ENCODE results near the gene CDC42EP5.

The CDC42EP5 gene

GRCh38 chr19:54475706-54476105 lies 2.6 kb upstream of the CDC42EP5 start:
- Histone ChIP-seq H3K79me2 (ENCODE audit: insufficient read depth, low read depth) (no peaks in the 10 kb centered on the region), H3K27me3 (ENCODE audit: insufficient read depth, low read depth) (peaks cover 42% of the 10 kb centered on the region; the same call in 1 of the 2 replicates), H3K27ac (no peak overlapping the region)

DNA sequence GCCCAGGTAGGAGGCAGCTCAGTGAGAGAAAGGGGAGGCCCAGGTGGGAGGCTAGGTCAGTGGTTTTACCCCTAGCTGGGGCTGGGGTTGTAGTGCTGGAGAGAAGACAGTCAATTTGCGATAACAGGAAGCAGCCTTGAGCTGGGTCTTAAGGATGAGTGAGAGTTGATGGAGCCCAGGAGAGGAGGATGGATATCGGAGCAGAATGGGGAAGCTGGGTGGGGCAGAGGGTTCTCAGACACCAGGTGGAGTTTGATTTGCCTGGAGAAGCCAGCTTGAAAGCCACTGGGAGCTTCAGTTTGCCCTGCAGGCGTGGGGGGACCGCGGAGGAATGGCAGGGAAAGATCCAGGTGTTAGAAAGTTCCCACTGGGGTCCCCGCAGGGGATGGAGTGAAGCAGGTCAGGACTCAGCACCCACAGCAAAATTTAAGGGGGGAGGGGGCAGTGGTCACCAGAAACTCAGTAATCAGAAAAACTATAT lies 836 bp upstream of the CDC42EP5 start:
- Histone ChIP-seq H3K4me1 (ENCODE audit: low read depth, poor library complexity, severe bottlenecking) (no peaks in the 10 kb centered on the region), H3K27ac (no peak overlapping the region), H3K4me2 (no peak overlapping the region), H3K36me3 (ENCODE audit: insufficient read depth) (no peaks in the 10 kb centered on the region), H3K79me2 (ENCODE audit: insufficient read depth, low read depth) (no peaks in the 10 kb centered on the region), H3K27me3 (ENCODE audit: insufficient read depth, low read depth) (peaks cover 51% of the 10 kb centered on the region), H4K20me1 (ENCODE audit: insufficient read depth) (no peaks in the 10 kb centered on the region), H3K9ac (no peak overlapping the region), H3K4me3 (IDR thresholded peaks at IDR 0.05; ENCODE audit: insufficient read depth, low read depth, low read length) (no peak overlapping the region), H2AFZ (ENCODE audit: low read depth) (no peak overlapping the region)
- no peak for TF ChIP-seq CTCF (conservative IDR thresholded peaks at IDR 0.05; ENCODE audit: low read depth, low read length)

More at GRCh38 chr19:54475706-54476105, 2.6 kb upstream of the CDC42EP5 start:
- H2AFZ ChIP-seq (ENCODE audit: low read depth): no peak overlapping the region
- no peak for TF ChIP-seq CTCF (conservative IDR thresholded peaks at IDR 0.05; ENCODE audit: low read depth, low read length)
- no peak overlapping the region for H3K9ac ChIP-seq
- no peaks in the 10 kb centered on the region for H4K20me1 ChIP-seq (ENCODE audit: insufficient read depth)
- no peaks in the 10 kb centered on the region for H3K36me3 ChIP-seq (ENCODE audit: insufficient read depth)
- no peak overlapping the region for H3K4me3 ChIP-seq (IDR thresholded peaks at IDR 0.05; ENCODE audit: insufficient read depth, low read depth, low read length)
- no peak overlapping the region for H3K4me2 ChIP-seq
- H3K4me1 ChIP-seq (ENCODE audit: low read depth, poor library complexity, severe bottlenecking): no peaks in the 10 kb centered on the region

- H3K36me3 ChIP-seq (ENCODE audit: insufficient read depth): no peaks in the 10 kb centered on the region
- H3K4me3 ChIP-seq (IDR thresholded peaks at IDR 0.05; ENCODE audit: insufficient read depth, low read depth, low read length): no peak overlapping the region
- no peak overlapping the region for H3K27ac ChIP-seq
- no peak overlapping the region for H3K9ac ChIP-seq
- no peaks in the 10 kb centered on the region for H4K20me1 ChIP-seq (ENCODE audit: insufficient read depth)
- H3K4me1 ChIP-seq (ENCODE audit: low read depth, poor library complexity, severe bottlenecking): no peaks in the 10 kb centered on the region
- no peaks in the 10 kb centered on the region for H3K79me2 ChIP-seq (ENCODE audit: insufficient read depth, low read depth)
- H2AFZ ChIP-seq (ENCODE audit: low read depth): no peak overlapping the region
- peaks cover 63% of the 10 kb centered on the region for H3K27me3 ChIP-seq (ENCODE audit: insufficient read depth, low read depth)
- H3K4me2 ChIP-seq: no peak overlapping the region
- TF ChIP-seq CTCF (conservative IDR thresholded peaks at IDR 0.05; ENCODE audit: low read depth, low read length): no peak
These were observed 1.9 kb downstream of the CDC42EP5 start for GRCh38 chr19:54470991-54471782.

DNA sequence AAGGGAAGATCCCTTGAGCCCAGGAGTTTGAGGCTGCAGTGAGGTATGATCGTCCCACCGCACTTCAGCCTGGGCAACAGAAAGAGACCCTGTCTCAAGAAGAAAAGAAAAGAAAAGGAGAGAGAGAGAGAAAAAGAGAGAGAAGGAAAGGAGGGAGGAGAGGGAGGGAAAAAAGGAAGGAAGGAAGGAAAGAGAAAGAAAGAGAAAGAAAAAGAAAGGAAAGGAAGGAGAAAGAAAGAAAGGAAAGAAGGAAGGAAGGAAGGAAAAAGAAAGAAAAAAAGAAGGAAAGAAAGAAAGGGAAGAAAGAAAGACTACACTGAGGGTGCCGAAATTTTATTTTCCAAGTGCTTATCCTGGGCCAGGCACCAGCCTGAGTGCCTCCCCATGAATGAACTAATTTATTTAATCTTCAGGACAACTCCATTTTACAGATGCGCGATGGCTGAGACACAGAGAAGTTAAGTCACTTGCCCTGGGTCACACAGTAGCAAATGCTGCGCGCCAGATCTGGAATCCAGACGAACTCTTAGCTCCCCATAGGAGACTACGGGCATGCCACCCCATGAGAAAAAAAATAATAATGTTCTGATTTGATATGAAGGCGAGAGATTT lies 2.7 kb downstream of the CDC42EP5 start:
- no peaks in the 10 kb centered on the region for H4K20me1 ChIP-seq (ENCODE audit: insufficient read depth)
- peaks cover 63% of the 10 kb centered on the region for H3K27me3 ChIP-seq (ENCODE audit: insufficient read depth, low read depth)
- H3K4me1 ChIP-seq (ENCODE audit: low read depth, poor library complexity, severe bottlenecking): no peaks in the 10 kb centered on the region
- no peak overlapping the region for H3K4me2 ChIP-seq
- H3K27ac ChIP-seq: no peak overlapping the region
- no peaks in the 10 kb centered on the region for H3K36me3 ChIP-seq (ENCODE audit: insufficient read depth)
- no peak overlapping the region for H3K4me3 ChIP-seq (IDR thresholded peaks at IDR 0.05; ENCODE audit: insufficient read depth, low read depth, low read length)
- no peak for TF ChIP-seq CTCF (conservative IDR thresholded peaks at IDR 0.05; ENCODE audit: low read depth, low read length)
- no peak overlapping the region for H2AFZ ChIP-seq (ENCODE audit: low read depth)
- H3K9ac ChIP-seq: no peak overlapping the region
- H3K79me2 ChIP-seq (ENCODE audit: insufficient read depth, low read depth): no peaks in the 10 kb centered on the region
